HG03442 (cell line): ENCODE measurements around the gene BFAR.
"Not testable (repeated sequence)": the region's sequence is repeated elsewhere in the genome, so short reads cannot be mapped to it uniquely, and the experiment has no call there.

Source experiments
- ATAC-seq: cut with Tn5 transposase; IDR thresholded peaks from one replicate; pipeline ENCODE4 v1.9.1; 2021; ENCODE audit warnings: mild to moderate bottlenecking, moderate library complexity; ENCODE audit not compliant: unreplicated experiment

Gene BFAR

DNA sequence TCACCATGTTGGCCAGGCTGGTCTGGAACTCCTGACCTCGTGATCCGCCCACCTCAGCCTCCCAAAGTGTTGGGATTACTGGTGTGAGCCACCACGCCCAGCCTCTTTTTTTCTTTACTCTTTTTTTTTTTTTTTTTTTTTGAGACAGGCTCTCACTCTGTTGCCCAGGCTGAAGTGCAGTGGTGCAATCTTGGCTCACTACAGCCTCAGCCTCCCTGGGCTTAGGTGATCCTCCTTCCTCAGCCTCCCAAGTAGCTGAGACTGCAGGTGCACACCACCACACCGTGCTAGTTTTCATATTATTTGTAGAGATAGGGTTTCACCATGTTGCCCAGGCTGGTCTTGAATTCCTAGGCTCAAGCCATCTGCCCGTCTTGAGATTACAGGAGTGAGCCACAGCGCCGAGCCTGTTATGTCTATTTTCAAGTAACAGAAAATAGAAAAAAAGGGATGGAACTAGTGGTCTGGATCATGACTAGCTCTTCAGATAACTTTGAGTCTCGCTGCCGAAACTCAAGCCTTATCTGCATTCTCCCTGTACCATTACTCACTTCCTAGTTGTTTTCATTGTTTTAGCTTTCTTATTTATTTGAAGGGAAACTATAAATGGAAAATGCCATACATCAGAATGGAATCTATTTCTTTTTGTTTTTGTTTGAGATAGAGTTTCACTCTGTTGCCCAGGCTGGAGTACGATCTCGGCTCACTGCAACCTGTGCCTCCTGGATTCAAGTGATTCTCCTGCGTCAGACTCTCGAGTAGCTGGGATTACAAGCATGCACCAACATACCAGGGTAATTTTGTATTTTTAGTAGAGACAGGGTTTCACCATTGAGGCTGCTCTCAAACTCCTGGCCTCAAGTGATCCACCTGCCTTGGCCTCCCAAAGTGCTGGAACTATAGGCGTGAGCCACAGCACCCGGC, 53.4 kb downstream of the BFAR start:
- not testable (repeated sequence) for ATAC-seq

DNA sequence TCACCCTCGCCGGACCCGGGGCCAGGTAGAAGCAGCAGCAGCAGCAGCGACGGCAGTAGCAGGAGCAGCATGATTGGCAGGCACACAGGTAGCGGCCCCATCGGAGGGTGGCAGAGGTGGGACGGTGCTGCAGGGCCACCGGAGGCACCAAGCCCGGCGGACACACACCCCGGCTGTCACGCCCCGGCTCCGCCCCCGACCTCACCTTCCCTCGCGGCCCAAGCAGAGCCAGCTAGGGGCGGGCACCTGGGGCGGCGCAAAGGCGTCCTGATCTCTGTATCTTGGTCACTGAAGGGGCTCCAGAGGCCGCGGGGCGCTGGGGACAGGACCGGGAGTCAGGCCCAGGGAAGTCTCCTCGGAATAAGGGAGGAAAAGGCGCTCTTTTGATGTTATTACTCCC, 61.4 kb downstream of the BFAR start, which contains the start of gene PLA2G10:
TSS of gene PLA2G10 (minus strand) at position 180 of the 400 bp plus-strand sequence. CDS start at position 101, 79 bp downstream.
- ATAC-seq: not testable (repeated sequence)

DNA sequence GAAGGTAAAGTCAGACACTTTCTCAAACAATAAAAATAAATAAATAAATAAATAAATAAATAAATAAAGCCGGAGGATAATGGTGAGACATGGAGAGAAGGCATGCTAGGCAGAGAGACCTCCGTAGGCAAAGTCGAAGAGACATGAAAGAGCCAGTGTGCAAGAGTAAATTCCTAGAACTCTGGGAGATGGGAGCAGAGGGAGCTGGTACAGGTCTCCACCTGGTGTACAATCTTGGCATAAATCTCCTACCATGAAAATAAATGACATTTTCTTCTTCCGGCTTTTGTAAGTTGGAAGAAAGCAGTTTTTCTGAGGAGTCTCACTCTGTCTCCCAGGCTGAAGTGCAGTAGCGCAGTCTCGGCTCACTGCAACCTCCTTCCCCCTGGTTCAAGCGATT, 69.1 kb downstream of the BFAR start:
- ATAC-seq: not testable (repeated sequence)

DNA sequence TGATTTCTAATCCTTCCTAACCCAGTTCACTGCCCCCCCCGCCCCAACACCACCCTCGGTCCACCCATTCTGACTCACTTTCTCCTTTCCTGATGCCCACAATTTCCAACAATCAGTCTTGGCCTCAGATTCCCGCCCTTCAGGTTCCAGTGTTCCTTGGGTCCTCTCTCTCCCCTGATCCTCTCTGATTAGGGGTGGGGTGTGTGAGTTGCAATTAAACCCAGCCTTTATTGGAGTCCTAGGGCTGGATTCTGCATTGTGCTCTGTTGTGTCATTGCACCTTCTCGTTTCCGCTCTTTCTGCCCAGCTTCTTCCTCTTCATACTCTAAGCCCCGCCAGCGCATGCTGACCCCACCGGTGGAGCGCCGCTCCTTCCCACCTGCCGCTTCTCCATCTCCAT, 69.9 kb downstream of the BFAR start:
- not testable (repeated sequence) for ATAC-seq

DNA sequence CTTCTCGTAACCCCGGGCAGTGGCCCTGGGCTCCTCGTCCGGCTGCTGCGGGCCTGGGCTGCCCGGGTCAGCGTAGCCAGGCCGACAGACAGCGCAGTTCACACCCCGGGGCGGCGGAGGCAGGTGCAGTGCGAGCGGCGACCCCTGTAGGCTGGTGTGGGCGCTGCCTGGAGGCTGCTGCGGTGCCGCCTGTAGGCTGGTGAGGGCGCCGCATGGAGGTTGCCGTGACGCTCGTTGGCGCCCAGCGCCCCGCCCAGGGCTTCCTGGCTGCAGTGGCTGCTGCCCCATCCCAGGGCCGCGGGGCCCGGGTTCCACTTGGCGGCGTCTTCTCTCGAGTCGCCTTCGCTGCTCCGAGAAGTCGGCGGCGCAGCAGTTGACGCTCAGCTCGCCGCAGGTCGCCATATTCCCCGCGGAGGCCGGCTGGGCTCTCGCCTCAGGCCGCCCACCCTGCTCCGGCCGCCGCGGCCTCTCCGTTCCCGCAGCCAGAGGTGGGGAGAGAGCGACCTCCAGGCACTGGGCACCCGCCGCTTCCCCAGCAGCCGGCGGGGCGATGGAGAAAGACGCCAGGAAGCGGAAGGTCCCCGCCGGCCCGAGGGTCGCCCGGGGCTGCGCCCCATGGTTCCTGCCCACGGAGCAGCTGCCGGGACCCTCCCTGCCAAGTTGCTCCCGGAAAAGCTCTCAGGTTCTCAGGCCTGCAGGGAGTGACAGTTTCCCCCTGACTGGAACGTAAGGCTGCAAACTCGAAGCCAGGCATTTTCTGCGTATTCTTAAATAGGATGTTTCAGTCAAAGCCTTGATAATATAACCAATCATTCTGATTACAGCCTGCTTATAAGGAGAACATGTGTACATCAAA, 70.6 kb downstream of the BFAR start, which contains the start of gene NPIPA3:
TSS of gene NPIPA3 (plus strand) at position 256 of the 856 bp plus-strand sequence. CDS start 5,533 bp downstream, outside the sequence.
- ATAC-seq: peak; percentile 96
